OCI-LY7 (cell line): Measurements from ENCODE around the gene IFI6.

Source experiments
- CTCF ChIP-seq: fragments of 200-600 bp; sonication (generic); conservative IDR thresholded peaks from 2 replicates; pipeline ENCODE4 v1.5.1; 2014; ENCODE audit warnings: mild to moderate bottlenecking, antibody characterized with exemption, low read length, moderate library complexity, mixed read lengths
- EZH2phosphoT487 ChIP-seq: fragments of 200-600 bp; sonication (generic); IDR thresholded peaks from 2 replicates; pipeline ENCODE4 v1.6.1; 2018; ENCODE audit warnings: low read depth, borderline replicate concordance, mild to moderate bottlenecking, mixed run types, antibody characterized with exemption, low read length, moderate library complexity, mixed read lengths

GRCh38 chr1:27666294-27666693, 5.7 kb downstream of the IFI6 start:
- no peak for TF ChIP-seq CTCF
- TF ChIP-seq EZH2phosphoT487, result no peak
